OCI-LY3 (cell line): ENCODE measurements around the gene ARRB2.

Experiments
- EZH2phosphoT487 ChIP-seq: fragments of 200-600 bp; shearing (Covaris generic); IDR thresholded peaks from 2 replicates; pipeline ENCODE4 v1.6.1; 2018; ENCODE audit warnings: antibody characterized with exemption, mixed run types, low read depth
- TF ChIP-seq, protein P1 (sequence below): fragments of 200-600, 300-600 bp; sonication (generic); IDR thresholded peaks from 2 replicates; pipeline ENCODE4 v1.5.1; 2014; ENCODE audit warnings: antibody characterized with exemption, low read length, low read depth

DNA sequence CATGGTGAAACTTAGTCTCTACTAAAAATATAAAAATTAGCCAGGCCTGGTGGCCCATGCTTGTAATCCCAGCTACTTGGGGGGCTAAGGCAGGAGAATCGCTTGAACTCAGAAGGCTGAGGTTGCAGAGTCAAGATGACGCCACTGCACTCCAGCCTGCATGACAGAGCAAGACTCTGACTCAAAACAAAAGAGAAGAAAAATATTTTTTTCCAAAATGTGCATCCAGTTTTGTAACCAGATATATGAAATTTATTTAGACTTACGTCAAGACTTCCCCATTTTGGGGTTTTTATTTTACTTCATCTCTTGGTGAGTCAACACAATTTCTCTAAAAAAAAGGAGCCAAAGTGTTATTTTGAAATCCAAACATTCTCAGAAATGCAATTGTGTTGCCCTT, 55.8 kb downstream of the ARRB2 start:
- TF ChIP-seq, protein P1, sequence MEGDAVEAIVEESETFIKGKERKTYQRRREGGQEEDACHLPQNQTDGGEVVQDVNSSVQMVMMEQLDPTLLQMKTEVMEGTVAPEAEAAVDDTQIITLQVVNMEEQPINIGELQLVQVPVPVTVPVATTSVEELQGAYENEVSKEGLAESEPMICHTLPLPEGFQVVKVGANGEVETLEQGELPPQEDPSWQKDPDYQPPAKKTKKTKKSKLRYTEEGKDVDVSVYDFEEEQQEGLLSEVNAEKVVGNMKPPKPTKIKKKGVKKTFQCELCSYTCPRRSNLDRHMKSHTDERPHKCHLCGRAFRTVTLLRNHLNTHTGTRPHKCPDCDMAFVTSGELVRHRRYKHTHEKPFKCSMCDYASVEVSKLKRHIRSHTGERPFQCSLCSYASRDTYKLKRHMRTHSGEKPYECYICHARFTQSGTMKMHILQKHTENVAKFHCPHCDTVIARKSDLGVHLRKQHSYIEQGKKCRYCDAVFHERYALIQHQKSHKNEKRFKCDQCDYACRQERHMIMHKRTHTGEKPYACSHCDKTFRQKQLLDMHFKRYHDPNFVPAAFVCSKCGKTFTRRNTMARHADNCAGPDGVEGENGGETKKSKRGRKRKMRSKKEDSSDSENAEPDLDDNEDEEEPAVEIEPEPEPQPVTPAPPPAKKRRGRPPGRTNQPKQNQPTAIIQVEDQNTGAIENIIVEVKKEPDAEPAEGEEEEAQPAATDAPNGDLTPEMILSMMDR: no peak
- TF ChIP-seq EZH2phosphoT487: no peak
